ENCODE results near the gene LYZL2. TPM values are rescaled to one million over a fixed set of nuclear protein-coding genes. Genes with fewer than 3 reads are reported as not detected.
A peak's percentile ranks its signal among the peaks of the same experiment; 100 is the strongest.
"Not testable (repeated sequence)": the region's sequence is repeated elsewhere in the genome, so short reads cannot be mapped to it uniquely, and the experiment has no call there.

LYZL2 gene
- not detected in 2 replicates for total RNA-seq (2014; rRNA removed; shearing (Covaris generic))

DNA sequence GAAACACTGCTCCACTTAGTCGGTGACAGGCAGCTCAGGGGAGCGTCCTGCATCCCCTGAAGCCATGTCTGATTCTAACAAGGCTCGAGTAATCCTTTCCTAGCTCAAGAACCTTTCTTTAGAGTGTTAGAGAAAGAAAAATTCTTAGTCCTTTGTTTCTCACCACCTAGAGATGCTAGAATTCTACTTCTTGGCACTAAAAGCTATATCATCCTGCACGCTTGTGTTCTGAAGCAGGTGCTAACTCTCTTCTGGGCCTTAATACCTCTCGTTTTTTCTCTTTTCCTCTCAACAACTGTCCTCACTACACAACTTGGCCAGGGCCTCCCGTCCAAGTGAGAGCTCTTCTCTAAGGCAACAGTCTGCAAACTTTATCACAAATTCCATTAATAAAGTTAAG is at the start of gene LYZL2:
Gene LYZL2, minus strand, starts transcription at position 101 of the 400 bp plus-strand sequence. CDS start 2,838 bp downstream, outside the sequence.
- Histone ChIP-seq H3K27ac (no peak within 1 kb of the TSS), H3K4me1 (replicated peaks) (no peaks in the 10 kb centered on the region), H3K27me3 (replicated peaks) (no peaks in the 10 kb centered on the region), H3K36me3 (no peaks in the 10 kb centered on the region), H3K9me3 (replicated peaks) (no peaks in the 10 kb centered on the region; the same call in 1 of the 2 replicates), H3K4me3 (no peak within 1 kb of the TSS)
- DNase-seq (ENCODE audit: low read depth in 1 of 2, low spot score in 2 of 2): no peak

DNA sequence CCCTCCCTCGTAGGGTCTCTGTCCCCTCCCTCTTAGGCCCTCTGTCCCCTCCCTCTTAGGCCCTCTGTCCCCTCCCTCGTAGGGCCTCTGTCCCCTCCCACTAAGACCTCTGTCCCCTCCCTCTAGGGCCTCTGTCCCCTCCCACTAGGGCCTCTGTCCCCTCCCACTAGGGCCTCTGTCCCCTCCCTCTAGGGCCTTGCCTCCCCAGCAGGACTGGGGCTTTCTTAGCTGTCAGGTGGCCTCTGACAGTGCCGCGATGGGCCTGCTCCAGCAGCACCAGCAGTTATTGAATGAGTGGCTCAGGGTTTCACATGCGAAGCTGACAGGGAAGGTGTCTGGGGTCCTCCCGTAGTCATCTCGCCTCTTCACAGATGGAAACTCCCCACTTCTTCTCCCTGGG is 48.1 kb upstream of the LYZL2 start:
- not testable (repeated sequence) for H3K27me3 ChIP-seq (replicated peaks); H3K4me3 ChIP-seq; H3K36me3 ChIP-seq; H3K27ac ChIP-seq; H3K9me3 ChIP-seq (replicated peaks); DNase-seq (ENCODE audit: low read depth in 1 of 2, low spot score in 2 of 2)
- peaks cover 11% of the 10 kb centered on the region for H3K4me1 ChIP-seq (replicated peaks)

- H3K27ac ChIP-seq; DNase-seq (ENCODE audit: low read depth in 1 of 2, low spot score in 2 of 2); H3K36me3 ChIP-seq; H3K27me3 ChIP-seq (replicated peaks); H3K4me3 ChIP-seq; H3K9me3 ChIP-seq (replicated peaks); H3K4me1 ChIP-seq (replicated peaks): not testable (repeated sequence)
Observed at GRCh38 chr10:30677146-30677545, 47.6 kb upstream of the LYZL2 start.

DNA sequence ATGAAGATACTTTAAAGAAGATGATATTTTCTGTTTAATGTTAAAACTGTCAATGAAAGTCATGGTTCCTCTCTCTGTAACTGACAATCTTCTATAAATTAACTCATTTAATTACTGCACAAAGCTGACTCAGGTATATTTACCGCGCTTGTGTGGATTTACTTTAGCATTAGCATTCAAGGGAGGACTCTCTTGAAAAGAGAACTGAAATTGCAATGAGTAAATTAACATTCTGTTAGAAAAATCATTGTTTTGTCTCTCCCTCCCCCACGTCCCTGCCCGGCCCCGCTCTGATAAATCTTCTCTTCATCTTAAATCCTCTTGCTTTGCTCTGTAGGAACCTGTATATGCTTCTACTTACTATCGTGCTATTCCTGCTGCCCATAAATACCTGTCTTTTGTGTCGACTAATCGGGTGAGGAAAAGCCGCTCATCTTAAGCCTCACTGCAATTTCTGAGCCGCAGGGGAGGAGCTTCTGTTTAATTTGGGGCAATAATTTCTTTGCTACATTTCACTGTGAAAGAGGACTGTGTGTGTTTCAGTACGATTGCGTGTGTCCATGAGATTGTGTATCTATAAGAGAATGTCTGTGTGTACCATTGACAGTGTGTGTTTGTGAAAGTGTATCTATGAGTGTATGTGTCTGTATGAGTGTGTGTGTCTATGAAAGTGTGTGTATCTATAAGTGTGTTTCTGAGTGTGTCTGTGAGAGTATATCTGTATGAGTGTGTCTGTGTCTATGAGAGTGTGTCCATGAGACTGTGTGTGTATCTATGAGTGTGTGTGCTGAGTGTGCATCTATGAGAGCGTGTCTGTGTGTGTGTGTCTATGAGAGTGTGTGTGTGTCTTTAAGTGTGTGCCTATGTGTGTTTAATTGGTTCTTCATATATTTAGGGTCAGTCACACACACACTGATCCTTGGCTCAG is 46.5 kb upstream of the LYZL2 start:
- DNase-seq (ENCODE audit: low read depth in 1 of 2, low spot score in 2 of 2): no peak
- no peaks in the 10 kb centered on the region for H3K9me3 ChIP-seq (replicated peaks)
- H3K27me3 ChIP-seq (replicated peaks): no peaks in the 10 kb centered on the region
- no peak overlapping the region for H3K4me3 ChIP-seq
- no peaks in the 10 kb centered on the region for H3K36me3 ChIP-seq
- H3K27ac ChIP-seq: no peak overlapping the region
- 0 out of 2 replicates have a peak, but pooled peaks cover 3% of the 10 kb centered on the region for H3K4me1 ChIP-seq (replicated peaks)

DNA sequence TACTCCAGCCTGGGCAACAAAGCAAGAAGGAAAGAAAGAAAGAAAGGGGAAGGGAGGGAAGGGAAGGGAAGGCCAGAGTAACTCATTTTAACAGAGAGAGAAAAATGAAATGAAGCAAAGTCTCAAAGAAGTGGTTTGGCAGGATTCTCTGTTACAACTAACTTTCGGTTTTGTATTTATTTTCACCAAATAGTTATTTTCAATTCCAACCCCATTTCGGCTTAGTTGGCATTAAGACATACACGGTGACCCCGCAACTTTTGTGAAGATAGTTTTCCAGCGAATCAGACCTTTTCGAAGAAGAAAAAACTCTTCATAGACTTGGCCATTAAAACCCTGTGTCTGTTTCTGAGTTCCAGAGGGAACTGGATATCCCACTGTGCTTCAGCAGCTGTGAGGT is 45.2 kb upstream of the LYZL2 start:
- Histone ChIP-seq H3K4me3 (no peak overlapping the region), H3K9me3 (replicated peaks) (no peaks in the 10 kb centered on the region), H3K4me1 (replicated peaks) (0 out of 2 replicates have a peak, but pooled peaks cover 3% of the 10 kb centered on the region), H3K36me3 (no peaks in the 10 kb centered on the region), H3K27ac (no peak overlapping the region), H3K27me3 (replicated peaks) (no peaks in the 10 kb centered on the region)
- no peak for DNase-seq (ENCODE audit: low read depth in 1 of 2, low spot score in 2 of 2)

DNA sequence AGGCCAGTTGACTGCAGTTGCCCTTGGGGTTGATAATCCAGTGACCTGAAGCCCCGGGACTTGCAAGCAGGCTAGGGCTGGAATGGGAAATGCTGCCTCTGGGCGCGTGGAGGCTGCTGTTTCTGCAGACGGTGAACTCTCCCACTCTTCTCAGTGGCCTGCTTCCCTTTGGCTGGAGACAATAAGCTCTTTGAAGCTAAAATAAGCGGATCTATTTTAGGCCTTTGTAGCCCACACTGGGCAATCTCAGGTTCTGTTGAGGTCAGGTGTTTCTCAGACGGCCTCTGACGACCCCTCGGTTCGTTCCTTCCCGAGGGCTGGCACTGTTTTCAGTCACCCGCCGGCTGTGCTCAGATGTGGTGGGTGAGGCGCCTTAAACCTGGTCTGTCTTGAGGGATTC is 43.7 kb upstream of the LYZL2 start:
- not testable (repeated sequence) for H3K9me3 ChIP-seq (replicated peaks); DNase-seq (ENCODE audit: low read depth in 1 of 2, low spot score in 2 of 2); H3K27ac ChIP-seq; H3K36me3 ChIP-seq; H3K4me1 ChIP-seq (replicated peaks); H3K27me3 ChIP-seq (replicated peaks); H3K4me3 ChIP-seq

DNA sequence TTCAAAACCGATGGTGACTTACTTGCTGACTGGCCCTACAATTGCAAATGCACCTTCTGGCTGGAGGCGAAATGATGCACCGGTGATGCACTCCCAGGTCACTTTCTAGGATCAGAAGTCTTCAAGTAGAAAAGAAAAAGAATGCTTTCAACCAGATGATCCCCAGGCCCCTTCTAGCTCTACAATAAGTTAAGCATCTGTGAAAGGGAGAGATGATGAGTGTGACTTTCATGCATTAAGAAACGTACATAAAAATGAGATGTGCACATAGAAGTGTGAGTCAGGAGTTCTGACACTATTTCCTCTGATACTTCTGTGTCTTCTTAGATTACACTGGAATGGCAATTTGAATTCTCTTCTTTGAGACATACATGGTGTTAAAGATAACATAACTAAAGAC is 42.8 kb upstream of the LYZL2 start:
- not testable (repeated sequence) for H3K36me3 ChIP-seq; H3K27me3 ChIP-seq (replicated peaks); DNase-seq (ENCODE audit: low read depth in 1 of 2, low spot score in 2 of 2); H3K4me1 ChIP-seq (replicated peaks); H3K27ac ChIP-seq; H3K4me3 ChIP-seq; H3K9me3 ChIP-seq (replicated peaks)

- no peaks in the 10 kb centered on the region for H3K36me3 ChIP-seq
- H3K4me3 ChIP-seq: peak overlapping the region; percentile 23
- no peaks in the 10 kb centered on the region for H3K27me3 ChIP-seq (replicated peaks)
- H3K9me3 ChIP-seq (replicated peaks): no peaks in the 10 kb centered on the region
- no peak overlapping the region for H3K27ac ChIP-seq
- H3K4me1 ChIP-seq (replicated peaks): 0 out of 2 replicates have a peak, but pooled peaks cover 3% of the 10 kb centered on the region
- DNase-seq (ENCODE audit: low read depth in 1 of 2, low spot score in 2 of 2): peak in 1 of 2 experiments; percentile 59
Observed at GRCh38 chr10:30671026-30671616, 41.6 kb upstream of the LYZL2 start.

DNA sequence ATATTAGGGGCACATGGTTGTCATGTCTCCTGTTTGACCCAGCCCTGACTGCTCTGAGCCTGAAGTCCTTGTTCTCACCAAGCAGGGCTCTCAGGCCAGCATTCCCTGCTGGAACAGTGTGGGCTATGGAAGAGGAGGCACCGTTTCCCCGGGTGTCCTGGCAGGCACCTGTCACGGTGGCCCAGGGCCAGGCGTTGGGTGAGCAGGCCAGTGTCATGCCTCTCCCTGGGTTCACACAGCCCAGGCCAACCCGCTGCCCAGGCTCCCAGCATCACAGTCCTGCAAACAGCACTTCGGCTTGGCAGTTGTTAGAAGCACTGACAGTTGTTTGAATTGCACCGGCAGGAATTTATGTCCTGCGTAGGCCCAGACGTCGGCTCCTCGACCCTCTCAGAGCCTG is 38.4 kb upstream of the LYZL2 start:
- not testable (repeated sequence) for H3K9me3 ChIP-seq (replicated peaks); DNase-seq (ENCODE audit: low read depth in 1 of 2, low spot score in 2 of 2); H3K36me3 ChIP-seq; H3K27ac ChIP-seq; H3K4me1 ChIP-seq (replicated peaks); H3K4me3 ChIP-seq; H3K27me3 ChIP-seq (replicated peaks)

GRCh38 chr10:30663403-30663802 is 33.9 kb upstream of the LYZL2 start:
- not testable (repeated sequence) for H3K27ac ChIP-seq; H3K9me3 ChIP-seq (replicated peaks); H3K27me3 ChIP-seq (replicated peaks); H3K4me1 ChIP-seq (replicated peaks); H3K4me3 ChIP-seq; H3K36me3 ChIP-seq; DNase-seq (ENCODE audit: low read depth in 1 of 2, low spot score in 2 of 2)

DNA sequence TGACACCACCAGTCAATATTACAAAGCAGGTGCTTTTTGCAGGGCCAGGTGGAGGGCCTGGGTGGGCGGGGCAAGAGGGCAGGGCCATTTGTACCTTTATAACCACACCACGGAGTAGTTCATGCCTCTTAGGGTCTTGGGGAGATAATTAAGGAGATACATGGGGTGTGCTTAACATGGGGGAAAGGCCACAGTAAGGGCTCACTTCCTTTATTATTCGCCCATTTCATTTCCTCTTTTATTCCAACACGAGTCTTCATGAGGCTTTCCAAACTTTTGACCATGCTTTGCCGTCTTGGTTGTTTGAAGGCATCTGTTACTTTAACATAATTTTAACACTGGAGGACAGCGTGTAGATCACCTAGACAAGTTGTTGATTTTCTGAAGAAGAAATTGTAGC is 33.3 kb upstream of the LYZL2 start:
- no peaks in the 10 kb centered on the region for H3K9me3 ChIP-seq (replicated peaks)
- H3K27me3 ChIP-seq (replicated peaks): no peaks in the 10 kb centered on the region
- H3K4me1 ChIP-seq (replicated peaks): no peaks in the 10 kb centered on the region
- no peak overlapping the region for H3K4me3 ChIP-seq
- H3K36me3 ChIP-seq: no peaks in the 10 kb centered on the region
- DNase-seq (ENCODE audit: low read depth in 1 of 2, low spot score in 2 of 2): no peak
- no peak overlapping the region for H3K27ac ChIP-seq

DNA sequence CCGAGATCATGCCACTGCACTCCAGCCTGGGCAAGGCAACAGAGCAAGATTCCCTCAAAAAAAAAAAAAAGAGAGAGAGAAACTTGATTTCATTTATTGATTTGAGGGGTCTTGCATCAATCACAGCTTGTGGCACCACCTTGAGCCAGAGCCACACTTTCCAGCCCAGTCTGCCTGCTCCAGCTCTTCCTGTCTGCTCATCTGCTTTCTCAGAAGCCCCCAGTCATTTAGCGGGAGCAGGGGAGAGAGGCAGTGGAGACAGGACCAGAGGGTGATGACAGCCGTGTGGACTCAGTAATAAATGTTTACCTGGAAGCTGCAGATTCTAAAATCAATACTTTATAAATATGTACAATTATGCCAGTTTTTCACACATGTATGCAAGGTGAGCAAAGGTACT is 30.8 kb upstream of the LYZL2 start:
- not testable (repeated sequence) for H3K9me3 ChIP-seq (replicated peaks); H3K27ac ChIP-seq; H3K36me3 ChIP-seq; H3K4me3 ChIP-seq; H3K4me1 ChIP-seq (replicated peaks); DNase-seq (ENCODE audit: low read depth in 1 of 2, low spot score in 2 of 2)
- peaks cover 13% of the 10 kb centered on the region for H3K27me3 ChIP-seq (replicated peaks)

DNA sequence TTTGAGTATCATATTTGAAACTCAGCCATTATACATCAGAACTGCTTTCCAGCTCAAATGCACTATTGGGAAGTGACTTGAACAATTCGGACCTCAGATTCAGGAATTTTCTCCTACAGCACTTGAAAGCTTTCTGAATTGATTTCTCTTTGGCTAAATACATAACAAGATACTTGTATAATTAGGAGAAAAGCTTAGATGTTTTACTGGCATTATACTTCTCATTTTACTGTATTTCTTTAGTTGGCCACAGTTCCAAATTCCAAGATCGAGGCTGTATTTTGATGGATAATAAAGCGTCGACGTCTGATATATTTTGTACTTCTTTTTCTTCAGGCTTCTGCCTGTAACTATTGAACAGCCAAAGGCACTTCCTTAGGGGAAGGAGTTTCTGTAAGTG is 26.7 kb upstream of the LYZL2 start:
- Histone ChIP-seq H3K27ac (no peak overlapping the region), H3K4me3 (no peak overlapping the region)

GRCh38 chr10:30655001-30655400 is 25.4 kb upstream of the LYZL2 start:
- H3K36me3 ChIP-seq; DNase-seq (ENCODE audit: low read depth in 1 of 2, low spot score in 2 of 2); H3K4me3 ChIP-seq: not testable (repeated sequence)

More for the DNA sequence above, 26.7 kb upstream of the LYZL2 start:
- no peak for DNase-seq (ENCODE audit: low read depth in 1 of 2, low spot score in 2 of 2)
- peaks cover 3% of the 10 kb centered on the region for H3K4me1 ChIP-seq (replicated peaks)
- no peaks in the 10 kb centered on the region for H3K9me3 ChIP-seq (replicated peaks)
- no peaks in the 10 kb centered on the region for H3K36me3 ChIP-seq
- peaks cover 13% of the 10 kb centered on the region for H3K27me3 ChIP-seq (replicated peaks)

More at GRCh38 chr10:30655001-30655400, 25.4 kb upstream of the LYZL2 start:
- H3K9me3 ChIP-seq (replicated peaks); H3K27ac ChIP-seq; H3K4me1 ChIP-seq (replicated peaks): not testable (repeated sequence)
- H3K27me3 ChIP-seq (replicated peaks): peaks cover 13% of the 10 kb centered on the region

Measured in SJSA1 (cell line).